Measurements from ENCODE around the gene CDC42BPG. TPM values are rescaled to one million over a fixed set of nuclear protein-coding genes. Genes with fewer than 3 reads are reported as not detected.
A peak's percentile ranks its signal among the peaks of the same experiment; 100 is the strongest.

The CDC42BPG gene
- total and polyA plus RNA-seq, 9 donors = 0.35 to 9.5 (median 3.2) TPM

DNA sequence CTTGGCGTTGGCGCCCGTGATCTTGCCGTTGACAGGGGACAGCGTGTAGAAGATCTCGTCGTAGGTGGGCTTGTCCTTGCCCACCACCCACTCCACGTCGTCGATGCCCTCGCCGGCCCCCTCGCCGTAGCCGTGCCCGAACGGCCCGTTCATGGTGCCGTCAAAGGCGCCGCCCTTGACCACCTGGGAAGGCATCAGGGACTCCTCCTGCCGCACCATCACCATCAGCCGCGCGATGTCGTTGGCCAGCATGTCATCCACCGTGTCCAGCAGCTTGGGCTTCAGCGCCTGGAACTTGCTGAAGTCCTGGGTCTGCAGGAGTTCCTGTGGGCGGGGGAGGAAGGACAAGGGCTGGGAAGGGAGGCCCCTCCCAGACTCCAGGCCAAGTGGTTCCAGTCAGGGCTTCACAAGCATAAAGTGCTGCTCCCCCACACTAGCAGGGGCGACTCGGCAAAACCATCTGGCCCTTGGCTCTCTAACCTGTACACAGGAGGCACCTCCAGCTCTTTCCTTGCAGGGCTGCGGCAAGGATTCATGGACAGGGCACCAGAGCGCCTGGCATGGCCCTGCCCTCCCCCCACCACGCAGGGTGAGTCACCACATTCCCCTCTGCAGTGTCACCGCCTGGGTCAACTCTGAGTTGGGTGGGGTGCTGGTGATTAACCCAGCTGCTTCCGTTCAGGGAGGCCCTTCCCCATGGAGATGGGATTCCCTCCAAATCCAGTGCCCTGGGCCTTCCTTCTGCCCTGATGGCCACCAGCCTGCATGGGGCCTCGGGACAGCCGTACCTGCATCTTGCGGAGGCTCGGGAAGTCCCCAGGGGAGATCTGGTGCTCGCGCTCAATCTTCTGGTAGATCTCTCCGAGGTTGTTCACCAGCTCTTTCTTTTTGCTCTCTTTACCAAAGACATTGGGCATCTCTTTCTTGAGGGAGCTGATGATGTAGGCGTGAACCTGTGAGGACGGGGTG lies 10.4 kb upstream of the CDC42BPG start:
- intact Hi-C loops (cut with DNase I) = no loop called here
- Histone ChIP-seq H3K4me1 (ENCODE audit: insufficient read depth) (peaks cover 12% of the 10 kb centered on the region), H3K36me3 (no peaks in the 10 kb centered on the region), H3K27me3 (no peaks in the 10 kb centered on the region), H3K9me3 (no peaks in the 10 kb centered on the region), H3K4me3 (no peak overlapping the region), H3K27ac (peak overlapping the region; percentile 27 to 29)
- TF ChIP-seq POLR2A (IDR thresholded peaks at IDR 0.05) (no peak), EP300 (IDR thresholded peaks at IDR 0.05) (peak; percentile 40)
- 68% methylated on average over 44 to 45 of the region's 45 CpGs for WGBS, 3 donors
- DNase-seq = peak; percentile 54 to 80 (median 61)

DNA sequence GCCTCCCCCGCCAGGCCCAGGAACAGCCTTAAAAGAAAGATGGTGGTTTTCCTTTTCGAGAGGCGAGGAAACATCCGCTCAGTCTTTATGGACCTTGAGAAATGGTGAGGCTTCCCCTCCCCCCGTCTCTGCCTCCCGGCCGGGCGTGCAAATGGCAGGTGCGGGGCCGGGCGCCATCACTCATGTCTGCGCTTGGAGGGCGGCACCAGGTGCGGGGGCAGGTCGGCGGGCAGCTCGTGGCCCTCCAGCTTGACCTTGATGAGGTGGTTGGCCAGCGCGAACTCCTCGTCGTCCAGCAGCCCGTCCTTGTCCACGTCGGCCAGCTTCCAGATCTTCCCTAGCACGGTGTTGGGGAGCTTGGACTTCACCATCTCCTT lies 9.7 kb upstream of the CDC42BPG start:
- no peaks in the 10 kb centered on the region for H3K9me3 ChIP-seq

GRCh38 chr11:64853709-64854108 lies 9.3 kb upstream of the CDC42BPG start:
- Histone ChIP-seq H3K9me3 (no peaks in the 10 kb centered on the region), H3K27me3 (no peaks in the 10 kb centered on the region), H3K36me3 (no peaks in the 10 kb centered on the region), H3K4me1 (ENCODE audit: insufficient read depth) (peaks cover 12% of the 10 kb centered on the region), H3K27ac (no peak overlapping the region), H3K4me3 (no peak overlapping the region)
- no peak for DNase-seq
- intact Hi-C loops (cut with DNase I) = no loop called here
- TF ChIP-seq POLR2A (IDR thresholded peaks at IDR 0.05) (no peak), EP300 (IDR thresholded peaks at IDR 0.05) (no peak)
- TF ChIP-seq, protein P1, sequence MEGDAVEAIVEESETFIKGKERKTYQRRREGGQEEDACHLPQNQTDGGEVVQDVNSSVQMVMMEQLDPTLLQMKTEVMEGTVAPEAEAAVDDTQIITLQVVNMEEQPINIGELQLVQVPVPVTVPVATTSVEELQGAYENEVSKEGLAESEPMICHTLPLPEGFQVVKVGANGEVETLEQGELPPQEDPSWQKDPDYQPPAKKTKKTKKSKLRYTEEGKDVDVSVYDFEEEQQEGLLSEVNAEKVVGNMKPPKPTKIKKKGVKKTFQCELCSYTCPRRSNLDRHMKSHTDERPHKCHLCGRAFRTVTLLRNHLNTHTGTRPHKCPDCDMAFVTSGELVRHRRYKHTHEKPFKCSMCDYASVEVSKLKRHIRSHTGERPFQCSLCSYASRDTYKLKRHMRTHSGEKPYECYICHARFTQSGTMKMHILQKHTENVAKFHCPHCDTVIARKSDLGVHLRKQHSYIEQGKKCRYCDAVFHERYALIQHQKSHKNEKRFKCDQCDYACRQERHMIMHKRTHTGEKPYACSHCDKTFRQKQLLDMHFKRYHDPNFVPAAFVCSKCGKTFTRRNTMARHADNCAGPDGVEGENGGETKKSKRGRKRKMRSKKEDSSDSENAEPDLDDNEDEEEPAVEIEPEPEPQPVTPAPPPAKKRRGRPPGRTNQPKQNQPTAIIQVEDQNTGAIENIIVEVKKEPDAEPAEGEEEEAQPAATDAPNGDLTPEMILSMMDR (IDR thresholded peaks at IDR 0.05) = no peak
- 81 to 86% (median 81%) methylated on average over 27 of the region's 27 CpGs for WGBS, 3 donors

More for the DNA sequence above, 9.7 kb upstream of the CDC42BPG start:
- no peaks in the 10 kb centered on the region for H3K27me3 ChIP-seq
- no peaks in the 10 kb centered on the region for H3K36me3 ChIP-seq
- no peak overlapping the region for H3K4me3 ChIP-seq
- WGBS, 3 donors = 91 to 94% (median 93%) methylated on average over 25 of the region's 25 CpGs
- peak in 1 of 5 donors; percentile 29 for DNase-seq
- no peak overlapping the region for H3K27ac ChIP-seq
- H3K4me1 ChIP-seq (ENCODE audit: insufficient read depth) = peaks cover 12% of the 10 kb centered on the region
- intact Hi-C loops (cut with DNase I) = no loop called here
- TF ChIP-seq POLR2A (IDR thresholded peaks at IDR 0.05) = no peak

GRCh38 chr11:64852804-64853509 lies 8.5 kb upstream of the CDC42BPG start:
- Histone ChIP-seq H3K4me1 (ENCODE audit: insufficient read depth) (peaks cover 12% of the 10 kb centered on the region), H3K27ac (no peak overlapping the region), H3K36me3 (no peaks in the 10 kb centered on the region), H3K4me3 (no peak overlapping the region), H3K27me3 (no peaks in the 10 kb centered on the region), H3K9me3 (no peaks in the 10 kb centered on the region)
- intact Hi-C loops (cut with DNase I) = no loop called here
- no peak for TF ChIP-seq POLR2A (IDR thresholded peaks at IDR 0.05)
- TF ChIP-seq, protein P1 (IDR thresholded peaks at IDR 0.05) = no peak
- TF ChIP-seq EP300 (IDR thresholded peaks at IDR 0.05) = no peak
- no peak for DNase-seq
- 85 to 89% (median 86%) methylated on average over 20 to 24 of the region's 24 CpGs for WGBS, 3 donors

DNA sequence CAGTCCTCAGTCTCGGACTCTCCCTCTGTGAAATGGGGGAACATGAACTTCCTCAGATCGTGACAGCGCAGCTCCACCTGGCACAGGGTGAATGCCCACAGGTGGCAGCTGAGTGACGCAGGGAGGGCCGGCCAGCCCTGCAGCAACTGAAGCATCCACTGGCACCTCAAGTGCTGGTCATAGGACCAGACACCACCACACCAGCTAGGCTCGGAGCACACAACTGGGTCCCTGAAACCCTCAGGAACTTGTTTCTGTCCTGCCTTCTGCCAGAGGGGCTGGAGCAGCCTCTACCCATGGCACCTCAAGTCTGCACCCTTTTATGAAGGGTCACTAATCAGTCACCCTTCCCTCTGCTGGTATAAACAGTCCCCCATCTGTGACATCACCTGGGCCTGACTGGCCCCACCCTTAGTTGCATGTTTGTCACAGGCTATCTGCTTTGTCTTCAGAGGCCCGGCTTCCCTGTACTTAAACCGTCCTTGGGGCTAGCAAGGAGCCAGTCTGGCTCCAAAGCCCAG lies 7.4 kb upstream of the CDC42BPG start:
- intact Hi-C loops (cut with DNase I) = no loop called here
- peaks cover 14% of the 10 kb centered on the region for H3K4me1 ChIP-seq (ENCODE audit: insufficient read depth)

More for the DNA sequence above, 7.4 kb upstream of the CDC42BPG start:
- H3K4me3 ChIP-seq = no peak overlapping the region
- DNase-seq = no peak
- no peaks in the 10 kb centered on the region for H3K36me3 ChIP-seq
- no peaks in the 10 kb centered on the region for H3K27me3 ChIP-seq
- WGBS, 3 donors = 88 to 90% (median 88%) methylated on average over 8 of the region's 8 CpGs
- H3K9me3 ChIP-seq = no peaks in the 10 kb centered on the region
- H3K27ac ChIP-seq = no peak overlapping the region
- TF ChIP-seq, protein P1 (IDR thresholded peaks at IDR 0.05) = no peak
- no peak for TF ChIP-seq POLR2A (IDR thresholded peaks at IDR 0.05)
- no peak for TF ChIP-seq EP300 (IDR thresholded peaks at IDR 0.05)
